T-helper 1 cell treated with Interleukin-12 subunit alpha and Interleukin-12 subunit beta and Interleukin-4 antibody, amounts not matched to agents 30 ng/mL and 1 ng/mL, for 36 hours (primary cell): ENCODE results near the gene ACSF3. TPM values are rescaled to one million over a fixed set of nuclear protein-coding genes. Genes with fewer than 3 reads are reported as not detected.

Experiments used
- intact Hi-C: fragments of 100-400 bp; cut with micrococcal nuclease; formaldehyde crosslinking; loops from one replicate; pipeline ENCODE4 v1.15.1; 2024
- total RNA-seq: library from RNA; stranded (reverse); gene quantifications from 2 replicates; pipeline ENCODE4 v1.2.3, GENCODE V29; 2022

ACSF3 gene
- total RNA-seq, 1 donor from 2014 or later = 58.6 TPM

- intact Hi-C loops = loop anchor here (10.0 kb wide), 2 partner anchors 150 to 470 kb away; partner anchors contain the start of gene RPL13
Observed at GRCh38 chr16:89094252-89094879, 714 bp downstream of the ACSF3 start.

- intact Hi-C loops = loop anchor here (5.0 to 10.0 kb wide), 4 partner anchors 150 to 470 kb away; partner anchors contain the start of genes RPL13 and SPG7
Observed at GRCh38 chr16:89094880-89095258, 1.2 kb downstream of the ACSF3 start.

GRCh38 chr16:89095491-89095951, 1.9 kb downstream of the ACSF3 start:
- intact Hi-C loops = loop anchor here (5.0 to 10.0 kb wide), 4 partner anchors 149 to 469 kb away; partner anchors contain the start of genes RPL13 and SPG7

GRCh38 chr16:89096042-89096717, 2.5 kb downstream of the ACSF3 start:
- intact Hi-C loops = loop anchor here (2.0 to 10.0 kb wide), 5 partner anchors 121 to 469 kb away; partner anchors contain the start of genes RPL13, SPG7 and ZNF778

DNA sequence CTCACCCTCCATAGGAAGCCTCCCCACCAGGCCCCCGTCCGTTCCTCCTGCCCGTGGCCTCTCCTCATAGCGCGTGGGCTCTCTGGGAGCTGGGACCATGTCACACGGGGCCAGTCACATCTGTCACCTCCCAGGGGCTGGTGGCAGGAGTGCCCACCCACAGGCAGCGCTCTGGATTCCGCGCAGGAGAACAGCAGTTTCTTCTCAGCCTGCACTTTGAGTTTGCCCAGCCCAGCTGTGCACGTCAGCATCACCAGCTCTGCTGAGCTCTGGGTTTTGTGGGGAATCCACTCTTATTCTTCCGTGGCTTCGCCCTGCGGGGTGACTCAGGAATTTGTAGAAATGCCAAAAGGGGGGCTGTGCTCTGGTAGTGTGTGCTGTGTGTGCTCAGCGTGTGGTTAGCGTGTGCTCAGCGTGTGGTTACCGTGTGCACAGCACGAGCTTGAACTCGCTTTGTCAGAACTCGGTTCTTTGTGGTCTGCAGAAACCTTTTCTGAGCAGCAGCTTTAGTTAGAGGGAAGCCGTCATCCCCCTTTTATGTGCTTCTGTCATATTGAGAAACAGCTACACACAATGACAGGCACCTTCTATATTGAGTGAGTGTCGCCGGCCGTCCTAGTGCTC, 3.2 kb downstream of the ACSF3 start:
- intact Hi-C loops = loop anchor here (1.0 to 10.0 kb wide), 9 partner anchors 18 to 468 kb away; partner anchors contain the start of genes RPL13, SPG7, TRAPPC2L and ZNF778

DNA sequence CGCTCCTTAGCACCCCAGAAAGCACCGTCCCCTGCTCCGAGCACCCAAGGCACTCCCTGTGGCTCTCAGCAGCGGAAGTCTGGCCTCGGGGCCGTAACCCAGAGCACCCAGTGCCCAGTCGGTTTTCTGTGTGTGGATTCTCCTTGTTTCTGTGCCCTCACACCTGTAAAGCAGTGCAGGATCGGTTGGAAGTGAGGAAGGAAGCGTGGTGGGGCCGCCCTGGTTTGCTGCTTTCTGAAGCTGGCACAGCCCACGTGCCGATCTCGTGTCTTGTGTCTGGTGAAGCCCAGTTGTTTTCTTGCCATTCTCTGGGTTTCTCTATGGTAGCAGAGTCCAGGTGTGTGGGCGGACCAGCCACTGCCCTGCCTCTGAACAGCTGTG, 3.7 kb downstream of the ACSF3 start:
- intact Hi-C loops = loop anchor here (1.0 to 10.0 kb wide), 9 partner anchors 18 to 467 kb away; partner anchors contain the start of genes RPL13, SPG7, TRAPPC2L and ZNF778

DNA sequence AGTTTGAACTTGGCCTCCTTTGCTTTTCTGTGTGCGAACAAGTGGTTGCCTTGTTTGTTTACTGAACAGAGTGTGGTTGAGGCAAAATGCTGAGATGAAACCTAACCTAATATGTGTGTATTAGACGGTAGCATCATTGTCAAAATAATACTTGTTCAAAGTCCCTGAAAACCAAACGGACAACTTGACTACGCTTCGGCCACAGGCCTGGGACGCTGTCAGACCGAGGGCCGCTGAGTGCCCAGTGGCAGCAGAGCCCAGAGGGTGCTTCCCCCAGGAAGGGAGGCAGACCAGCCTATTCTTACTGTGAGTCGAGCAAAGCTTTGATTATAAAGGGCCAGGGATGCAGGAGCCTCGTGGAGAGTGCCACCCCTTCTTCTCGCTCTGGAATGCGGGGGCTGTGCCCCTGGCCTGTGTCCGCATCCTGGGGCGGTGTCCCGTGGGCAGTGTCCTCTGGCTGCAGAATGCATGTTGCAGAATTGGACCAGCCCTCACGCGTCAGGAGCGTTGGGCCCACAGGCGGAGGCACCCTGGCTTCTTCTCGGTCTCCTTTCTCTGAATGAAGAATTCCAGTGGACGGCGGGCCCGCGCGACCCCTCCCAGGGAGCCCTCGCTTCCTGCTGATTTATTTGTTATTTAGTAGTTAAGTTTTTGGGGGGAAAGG, 5.2 kb downstream of the ACSF3 start:
- intact Hi-C loops = loop anchor here (2.0 to 10.0 kb wide), 5 partner anchors 72 to 466 kb away; partner anchors contain the start of genes CDH15, RPL13 and SPG7

DNA sequence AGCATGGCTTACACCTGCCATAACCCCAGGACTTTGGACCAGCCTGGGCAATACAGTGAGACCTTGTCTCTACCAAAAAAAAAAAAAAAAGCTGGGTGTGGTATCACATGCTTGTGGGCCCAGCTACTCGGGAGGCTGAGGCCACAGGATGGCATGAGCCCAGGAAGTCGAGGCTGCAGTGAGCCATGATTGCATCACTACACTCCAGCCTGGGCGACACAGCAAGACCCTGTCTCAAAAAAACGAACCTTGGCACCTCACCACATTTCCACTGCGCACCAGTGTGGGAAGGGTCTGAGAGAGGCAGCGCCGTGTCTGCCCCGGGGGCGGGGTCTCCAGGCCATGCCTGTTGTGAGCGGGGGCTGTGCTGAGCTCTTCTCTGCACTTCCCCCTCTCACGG, 6.3 kb downstream of the ACSF3 start:
- intact Hi-C loops = loop anchor here (2.0 to 10.0 kb wide), 5 partner anchors 71 to 465 kb away; partner anchors contain the start of genes CDH15, RPL13 and SPG7

DNA sequence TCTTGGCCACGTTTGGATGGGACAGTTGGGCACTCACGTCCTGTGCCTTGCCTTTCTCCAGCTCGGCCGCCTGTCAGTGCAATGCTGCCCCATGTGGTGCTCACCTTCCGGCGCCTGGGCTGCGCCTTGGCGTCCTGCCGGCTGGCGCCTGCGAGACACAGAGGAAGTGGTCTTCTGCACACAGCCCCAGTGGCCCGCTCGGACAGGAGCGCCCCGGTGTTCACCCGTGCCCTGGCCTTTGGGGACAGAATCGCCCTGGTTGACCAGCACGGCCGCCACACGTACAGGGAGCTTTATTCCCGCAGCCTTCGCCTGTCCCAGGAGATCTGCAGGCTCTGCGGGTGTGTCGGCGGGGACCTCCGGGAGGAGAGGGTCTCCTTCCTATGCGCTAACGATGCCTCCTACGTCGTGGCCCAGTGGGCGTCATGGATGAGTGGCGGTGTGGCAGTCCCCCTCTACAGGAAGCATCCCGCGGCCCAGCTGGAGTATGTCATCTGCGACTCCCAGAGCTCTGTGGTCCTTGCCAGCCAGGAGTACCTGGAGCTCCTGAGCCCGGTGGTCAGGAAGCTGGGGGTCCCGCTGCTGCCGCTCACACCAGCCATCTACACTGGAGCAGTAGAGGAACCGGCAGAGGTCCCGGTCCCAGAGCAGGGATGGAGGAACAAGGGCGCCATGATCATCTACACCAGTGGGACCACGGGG, 7.1 kb downstream of the ACSF3 start:
- intact Hi-C loops = no loop called here

DNA sequence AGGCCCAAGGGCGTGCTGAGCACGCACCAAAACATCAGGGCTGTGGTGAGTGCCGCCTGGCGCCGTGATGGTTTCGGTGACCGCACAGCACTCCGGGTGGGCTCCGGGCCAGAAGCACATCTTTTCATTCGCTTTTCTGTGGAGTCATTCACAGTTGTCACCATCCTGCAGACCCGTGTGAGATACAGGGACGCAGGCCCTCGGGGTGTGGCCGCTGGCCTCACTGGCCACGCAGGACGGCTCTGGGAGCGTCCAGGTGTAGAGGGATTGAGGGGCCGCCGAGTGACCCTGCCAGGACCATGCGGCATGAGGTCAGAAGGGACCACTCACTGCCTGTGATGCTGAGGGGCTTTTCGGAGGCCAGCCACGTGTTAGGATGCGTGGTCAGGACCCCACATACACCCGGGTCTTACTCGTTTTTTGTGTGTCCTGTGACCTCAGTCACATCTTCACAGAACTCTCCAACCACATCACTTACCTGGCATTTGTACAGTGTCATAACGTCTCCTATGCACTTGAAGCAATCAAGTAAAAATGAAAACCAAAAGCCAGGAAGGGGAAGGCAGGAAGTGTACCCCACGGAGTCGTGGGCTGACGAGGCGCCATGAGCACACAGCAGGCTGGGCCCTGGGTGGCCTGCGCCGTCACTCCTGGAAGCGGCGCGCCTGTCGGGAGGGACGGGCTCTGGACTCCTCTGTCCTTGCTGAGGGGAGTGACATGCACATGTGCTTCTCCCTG, 7.8 kb downstream of the ACSF3 start:
- intact Hi-C loops = no loop called here

DNA sequence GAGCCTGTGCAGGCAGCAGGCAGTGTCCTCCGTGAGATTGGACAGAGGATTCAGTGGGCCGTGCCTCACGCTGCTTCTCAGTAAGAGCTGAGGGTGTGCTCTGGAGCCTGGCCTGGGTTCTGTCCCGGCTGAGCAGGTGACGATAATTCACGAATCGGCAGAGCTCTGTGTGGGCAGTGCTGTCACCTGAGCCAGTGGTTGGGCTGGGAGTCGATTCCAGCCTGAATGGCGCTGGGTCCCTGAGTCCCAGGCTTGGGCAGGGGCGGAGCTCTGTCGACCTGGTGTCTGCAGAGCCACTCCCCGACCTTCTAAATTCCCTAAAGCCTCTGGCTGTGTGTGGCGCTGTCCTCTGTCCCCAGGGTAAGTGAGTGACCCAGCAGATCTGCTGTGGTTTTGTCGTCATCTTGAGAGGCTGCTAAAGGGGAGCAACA, 8.4 kb downstream of the ACSF3 start:
- intact Hi-C loops = no loop called here

DNA sequence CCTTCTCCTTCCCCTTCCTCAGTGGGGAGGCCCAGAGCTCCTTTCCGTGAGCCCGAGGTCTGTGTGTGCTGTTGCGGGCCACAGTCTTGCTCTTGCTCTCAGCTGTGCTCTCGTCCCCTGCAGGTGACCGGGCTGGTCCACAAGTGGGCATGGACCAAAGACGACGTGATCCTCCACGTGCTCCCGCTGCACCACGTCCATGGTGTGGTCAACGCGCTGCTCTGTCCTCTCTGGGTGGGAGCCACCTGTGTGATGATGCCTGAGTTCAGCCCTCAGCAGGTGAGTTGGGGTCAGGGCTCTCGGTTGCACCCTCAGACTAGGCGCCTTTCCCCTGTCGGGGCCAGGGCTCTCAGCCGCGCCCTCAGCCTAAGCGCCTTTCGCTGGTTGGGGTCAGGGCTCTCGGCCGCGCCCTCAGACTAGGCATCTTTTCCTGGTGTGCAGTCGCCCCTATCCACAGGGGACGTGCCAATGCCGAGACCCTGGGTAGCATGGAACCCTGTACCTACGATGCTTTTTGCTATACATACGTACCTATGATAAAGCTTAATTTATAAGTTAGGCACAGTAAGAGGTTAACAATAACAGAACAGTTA, 8.9 kb downstream of the ACSF3 start:
- intact Hi-C loops = no loop called here

DNA sequence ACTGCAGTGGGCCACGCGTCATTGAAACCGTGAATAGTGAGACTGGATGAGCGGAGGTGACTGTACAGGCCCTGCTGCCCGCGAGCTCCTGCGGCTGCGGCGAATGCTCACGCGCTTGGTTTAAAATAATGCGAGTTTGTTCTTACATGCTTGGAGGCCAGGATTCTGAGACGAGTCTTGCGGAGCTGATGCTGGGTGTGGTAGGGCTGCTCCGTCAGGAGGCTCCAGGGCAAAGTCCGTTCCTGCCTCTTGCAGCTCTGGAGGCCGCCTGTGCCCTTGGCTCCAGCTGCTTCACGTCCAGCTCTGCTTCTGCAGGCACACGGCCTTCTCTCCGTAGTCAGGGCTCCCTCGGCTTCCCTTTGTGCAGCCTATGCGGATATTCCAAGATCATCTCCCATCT, 9.5 kb downstream of the ACSF3 start:
- intact Hi-C loops = no loop called here

DNA sequence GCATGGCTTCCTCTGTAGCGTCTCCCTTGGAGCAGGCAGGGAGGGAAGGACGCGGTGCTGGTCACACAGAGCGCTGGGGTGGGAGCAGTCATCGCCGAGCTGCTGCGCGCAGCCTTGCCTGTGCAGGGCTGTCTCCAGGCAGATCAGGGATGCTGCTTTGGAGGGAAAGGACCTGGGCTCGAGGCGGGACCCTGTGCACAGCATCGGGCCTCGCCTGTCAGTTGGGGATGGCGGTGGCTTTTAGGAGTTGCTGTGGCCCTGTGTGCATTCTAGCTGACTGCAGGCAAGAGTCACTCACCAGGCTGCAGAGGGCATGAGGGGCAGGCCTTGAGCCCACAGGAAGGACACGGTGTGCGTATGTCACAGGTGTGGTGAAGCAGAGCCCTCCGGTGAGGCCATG, 10.1 kb downstream of the ACSF3 start:
- intact Hi-C loops = no loop called here

DNA sequence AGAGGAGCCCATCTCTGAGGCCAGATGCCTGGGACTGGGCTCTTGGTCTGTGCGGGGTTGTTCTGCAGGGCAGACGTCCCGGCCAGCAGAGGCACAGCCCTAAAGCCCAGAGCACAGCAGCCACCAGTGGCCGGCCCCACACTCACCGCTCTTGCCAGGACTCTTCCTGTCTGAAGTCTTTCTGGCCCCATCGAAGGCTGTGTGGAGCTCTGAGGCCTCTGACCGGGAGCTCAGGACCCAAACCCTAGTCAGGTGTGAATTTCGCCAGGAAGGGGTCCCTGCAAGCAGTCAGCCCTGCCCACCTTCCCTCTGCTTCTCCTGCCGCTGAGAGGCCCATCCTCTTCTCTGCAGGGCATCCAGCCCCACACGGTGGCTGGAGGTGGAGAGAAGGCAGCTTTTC, 10.7 kb downstream of the ACSF3 start:
- intact Hi-C loops = no loop called here

DNA sequence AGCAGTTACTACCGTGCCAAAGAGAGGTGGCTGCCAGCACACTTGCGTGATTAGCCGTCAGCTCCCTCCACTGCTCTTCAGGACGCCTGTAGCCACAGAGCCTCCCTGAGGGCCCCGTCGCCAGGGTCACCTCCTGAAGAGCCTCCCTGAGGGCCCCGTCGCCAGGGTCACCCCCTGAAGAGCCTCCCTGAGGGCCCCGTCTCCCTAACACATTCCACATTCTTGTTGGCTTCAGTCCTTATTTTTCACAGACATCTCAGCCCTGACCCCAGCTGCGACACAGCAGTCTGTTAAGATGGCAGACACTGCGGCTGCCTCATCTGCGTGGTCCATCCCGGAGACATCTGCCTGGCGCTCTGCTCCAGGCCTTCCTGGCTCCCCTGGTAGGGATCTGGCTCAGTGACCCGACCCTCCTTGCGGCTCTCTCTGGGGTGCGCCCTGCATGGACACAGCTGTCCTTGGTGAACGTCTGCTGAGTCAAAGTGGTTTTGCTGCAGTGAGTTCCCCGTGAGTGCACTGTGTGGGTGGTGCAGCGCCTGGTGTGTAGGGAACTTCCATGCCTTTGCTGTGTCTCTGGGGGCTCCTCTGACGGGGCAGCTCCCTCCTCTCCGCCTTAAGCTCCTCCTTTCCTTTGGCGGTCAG, 11.4 kb downstream of the ACSF3 start:
- intact Hi-C loops = no loop called here

GRCh38 chr16:89105599-89106151, 12.0 kb downstream of the ACSF3 start:
- intact Hi-C loops = no loop called here

DNA sequence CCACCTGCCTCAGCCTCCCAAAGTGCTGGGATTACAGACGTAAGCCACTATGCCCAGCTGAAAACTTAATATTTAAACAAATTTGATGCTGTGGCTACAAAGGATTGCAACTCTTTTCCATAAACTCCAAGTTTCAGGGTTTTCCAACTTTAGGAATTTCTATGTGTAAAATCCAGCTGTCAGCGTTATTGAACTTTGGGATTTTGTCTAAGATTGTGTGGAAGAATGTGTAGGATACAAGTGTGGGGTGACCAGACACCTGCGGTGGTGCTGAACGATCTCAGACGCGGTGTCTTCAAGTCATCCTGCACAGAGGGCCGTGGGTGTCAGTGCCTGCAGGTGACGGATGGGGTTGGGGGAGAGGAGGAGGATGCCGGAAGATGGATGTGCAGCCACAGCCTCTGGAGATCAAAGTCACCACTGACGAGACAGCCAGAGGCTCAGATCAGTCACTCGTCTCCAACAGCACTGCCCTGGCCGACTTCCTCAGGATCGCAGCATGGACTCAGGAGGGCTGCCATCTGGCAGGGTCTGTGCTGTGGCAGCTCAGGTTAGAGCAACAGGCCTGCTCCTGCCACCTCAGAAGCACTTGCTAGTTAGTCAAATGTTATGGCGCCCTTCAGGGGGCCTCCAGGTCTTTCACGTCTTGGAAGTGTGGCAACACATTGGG, 13.0 kb downstream of the ACSF3 start:
- intact Hi-C loops = no loop called here
